Measurements from ENCODE around the gene TTLL3. TPM values are rescaled to one million over a fixed set of nuclear protein-coding genes. Genes with fewer than 3 reads are reported as not detected.
"Not testable (repeated sequence)": the region's sequence is repeated elsewhere in the genome, so short reads cannot be mapped to it uniquely, and the experiment has no call there.

Gene TTLL3
- polyA plus RNA-seq, 3 donors from 2014 or later = 4.2 to 10.1 (median 5.0) TPM

DNA sequence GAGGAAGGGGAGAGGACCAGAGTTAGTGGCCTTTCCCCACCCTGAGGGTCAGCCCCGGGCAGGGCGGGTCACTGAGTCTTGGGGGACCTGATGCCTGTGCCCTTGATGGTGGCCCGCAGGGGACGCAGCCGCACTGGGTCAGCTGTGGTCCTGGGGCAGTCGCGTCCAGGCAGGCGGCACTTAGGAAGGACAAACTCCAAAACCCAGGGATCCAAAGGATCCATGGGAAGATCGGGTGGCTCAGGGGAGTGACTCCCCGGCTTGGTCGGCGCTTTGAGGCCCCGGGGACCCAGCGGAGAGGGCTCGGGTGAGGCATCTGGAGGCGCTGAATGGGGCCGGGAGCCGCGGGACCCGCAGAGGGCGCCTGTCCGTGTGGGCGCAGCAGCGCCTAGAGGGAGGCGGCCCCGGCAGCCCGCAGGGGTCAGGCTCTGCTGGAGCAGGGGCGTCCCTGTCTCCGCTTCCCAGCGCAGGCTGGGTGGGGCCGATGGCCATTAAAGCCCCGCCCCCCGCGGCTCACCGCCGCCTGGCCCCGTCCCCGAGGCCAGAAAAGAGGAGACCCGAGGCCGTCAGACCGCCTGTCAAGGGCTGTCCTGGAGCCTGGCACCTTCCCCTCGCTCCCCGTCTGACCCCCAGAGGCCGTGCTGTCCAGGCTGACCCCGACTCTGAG lies 52.5 kb downstream of the TTLL3 start:
- Mint-ChIP-seq H3K4me3 (peak overlapping the region; percentile 56 to 80 (median 74)), H3K27ac (peak overlapping the region; percentile 89 to 99 (median 96)), H3K27me3 (ENCODE audit: low read depth in 3 of 3) (peaks cover 0 to 4% (median 3%) of the 10 kb centered on the region in 3 donors)

DNA sequence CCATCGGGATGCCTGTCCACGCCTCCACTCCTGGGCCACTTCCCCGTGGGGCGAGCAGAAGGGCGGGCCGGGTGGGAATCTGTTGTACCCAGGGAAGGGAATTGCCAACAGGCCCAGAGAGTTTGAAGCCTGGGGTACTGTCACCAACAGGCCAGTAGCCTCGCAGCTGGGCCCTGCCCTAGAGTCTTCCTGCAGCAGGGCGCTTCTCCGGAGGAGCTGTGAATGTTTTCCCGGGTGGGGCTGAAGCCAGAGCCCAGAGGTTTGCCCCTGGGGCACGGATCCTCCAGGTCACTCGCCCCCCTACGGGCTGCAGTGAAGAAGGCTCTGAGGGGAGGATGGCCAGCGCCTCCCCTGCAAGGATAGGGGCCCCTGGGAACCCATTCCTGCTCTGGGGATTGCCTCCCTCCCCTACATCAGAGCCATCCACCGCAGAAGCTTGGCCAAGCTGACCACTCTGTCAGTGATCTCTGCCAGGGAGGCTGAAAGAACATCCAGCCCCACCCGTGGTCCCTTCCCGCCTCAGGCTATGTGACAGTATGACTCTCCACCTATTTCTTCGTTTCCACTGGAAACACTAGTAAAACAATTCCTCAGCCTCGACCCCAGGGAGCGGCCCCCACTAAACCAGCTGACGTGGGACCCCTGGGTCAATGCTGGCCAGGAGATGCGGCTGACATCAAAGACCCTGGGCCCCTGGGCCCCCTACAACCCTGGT lies 53.2 kb downstream of the TTLL3 start:
- Mint-ChIP-seq H3K9me3 (no peaks in the 10 kb centered on the region), H3K4me3 (no peak overlapping the region), H3K27me3 (ENCODE audit: low read depth in 3 of 3) (peaks cover 0 to 4% (median 0%) of the 10 kb centered on the region in 3 donors), H3K36me3 (no peaks in the 10 kb centered on the region), H3K27ac (peak overlapping the region in 3 of 6 donors; percentile 48 to 62 (median 50)), H3K4me1 (peaks cover 38 to 42% of the 10 kb centered on the region in 2 donors)
- DNase-seq = no peak

More for the DNA sequence above, 52.5 kb downstream of the TTLL3 start:
- DNase-seq = peak; percentile 49 to 59 (median 51)
- Mint-ChIP-seq H3K9me3 (no peaks in the 10 kb centered on the region), H3K4me1 (peaks cover 41 to 46% of the 10 kb centered on the region in 2 donors), H3K36me3 (no peaks in the 10 kb centered on the region)

DNA sequence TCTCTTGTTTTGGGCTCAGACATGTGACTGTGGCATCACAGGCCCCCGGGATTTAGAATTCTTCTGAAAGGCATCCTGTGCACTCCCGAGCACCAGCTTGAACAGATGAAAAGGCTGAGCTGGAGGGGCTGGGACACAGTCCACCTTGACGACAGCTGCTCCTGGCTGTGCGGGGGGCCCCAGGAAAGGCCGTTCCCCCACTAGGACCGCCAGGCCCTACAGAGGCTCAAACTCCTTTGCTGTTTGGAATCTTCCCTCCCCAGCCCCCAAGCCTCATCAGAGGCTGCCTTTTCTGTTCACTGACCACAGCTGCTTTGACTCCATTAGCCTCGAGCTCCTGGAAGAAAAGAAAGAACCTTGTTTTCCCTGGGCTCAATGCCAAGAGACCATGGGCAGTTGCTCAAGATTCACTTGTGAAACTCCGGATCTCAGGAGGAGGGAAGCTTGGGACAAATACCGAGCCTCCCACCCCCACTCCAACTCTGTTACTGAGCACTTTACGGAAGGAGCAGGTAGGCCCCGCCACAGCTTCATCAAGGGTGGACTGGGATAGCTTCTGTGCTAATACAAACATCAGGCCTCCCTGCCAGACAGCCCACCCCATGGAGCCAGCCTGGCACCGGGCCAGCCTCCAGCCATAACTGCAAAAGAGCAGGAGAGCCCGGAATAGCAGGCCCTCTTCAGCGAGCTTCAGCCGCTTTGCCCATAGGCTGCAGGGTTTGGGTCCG lies 54.3 kb downstream of the TTLL3 start:
- H3K36me3 Mint-ChIP-seq = no peaks in the 10 kb centered on the region
- H3K9me3 Mint-ChIP-seq = no peaks in the 10 kb centered on the region
- peaks cover 26 to 30% of the 10 kb centered on the region in 2 donors for H3K4me1 Mint-ChIP-seq
- DNase-seq = no peak
- H3K27ac Mint-ChIP-seq = peak overlapping the region in 1 of 6 donors; percentile 16
- no peak overlapping the region for H3K4me3 Mint-ChIP-seq
- peaks cover 0 to 4% (median 1%) of the 10 kb centered on the region in 3 donors for H3K27me3 Mint-ChIP-seq (ENCODE audit: low read depth in 3 of 3)

DNA sequence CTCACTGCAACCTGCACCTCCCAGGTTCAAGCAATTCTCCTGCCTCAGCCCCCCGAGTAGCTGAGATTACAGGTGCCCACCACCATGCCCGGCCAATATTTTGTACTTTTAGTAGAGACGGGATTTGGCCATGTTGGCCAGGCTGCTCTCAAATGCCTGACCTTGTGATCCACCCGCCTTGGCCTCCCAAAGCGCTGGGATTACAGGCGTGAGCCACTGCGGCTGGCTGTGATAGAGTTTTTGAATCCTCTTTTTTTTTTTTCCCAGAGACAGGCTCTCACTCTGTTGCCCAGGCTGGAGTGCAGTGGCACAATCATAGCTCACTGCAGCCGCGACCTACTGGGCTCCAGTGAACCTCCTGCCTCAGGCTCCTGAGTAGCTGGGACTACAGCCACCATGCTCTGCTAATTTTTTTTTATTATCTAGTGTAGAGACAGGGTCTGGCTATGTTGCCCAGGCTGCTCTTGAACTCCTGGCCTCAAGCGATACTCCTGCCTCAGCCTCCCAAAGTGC lies 55.1 kb downstream of the TTLL3 start:
- H3K27ac Mint-ChIP-seq; H3K36me3 Mint-ChIP-seq; H3K4me3 Mint-ChIP-seq; H3K27me3 Mint-ChIP-seq (ENCODE audit: low read depth in 3 of 3); H3K9me3 Mint-ChIP-seq; DNase-seq: not testable (repeated sequence)
- H3K4me1 Mint-ChIP-seq = peaks cover 22 to 26% of the 10 kb centered on the region in 2 donors

DNA sequence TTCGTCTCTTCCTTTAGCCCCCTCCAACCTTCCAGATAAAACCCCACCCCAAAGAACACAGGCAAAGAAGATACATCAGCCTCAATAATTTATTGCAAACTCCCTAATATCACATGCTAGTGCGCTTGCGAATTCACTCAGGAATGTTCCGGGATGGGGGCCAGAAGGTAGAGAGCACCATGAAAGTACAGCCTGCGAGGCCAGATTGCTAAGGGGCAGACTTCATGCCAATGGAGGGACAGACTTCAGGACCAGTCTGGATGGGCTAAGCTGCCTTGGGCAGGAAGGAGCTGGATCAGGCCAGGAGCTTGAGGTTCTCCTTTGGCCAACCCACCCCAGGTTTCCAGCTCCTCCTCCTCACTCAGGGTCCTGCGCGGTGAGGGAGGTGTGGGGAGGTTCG lies 56.6 kb downstream of the TTLL3 start:
- Mint-ChIP-seq H3K27ac (no peak overlapping the region), H3K4me3 (no peak overlapping the region)
- DNase-seq = no peak

DNA sequence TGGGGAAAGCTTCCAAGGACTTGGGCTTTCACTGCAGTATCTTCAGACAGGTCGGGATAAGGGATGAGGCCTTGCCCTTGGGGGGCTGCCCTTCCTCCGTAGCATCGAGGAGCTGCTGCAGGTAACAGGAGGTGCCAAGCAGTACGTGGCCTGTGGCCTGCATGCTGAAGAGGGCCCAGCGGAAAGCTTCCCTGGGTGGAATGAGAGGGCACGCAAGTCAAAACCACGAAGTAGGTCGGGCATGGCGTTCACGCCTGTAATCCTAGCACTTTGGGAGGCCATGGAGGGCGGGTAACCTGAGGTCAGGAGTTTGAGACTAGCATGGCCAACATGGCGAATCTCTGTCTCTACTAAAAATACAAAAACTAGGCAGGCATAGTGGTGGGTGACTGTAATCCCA lies 57.0 kb downstream of the TTLL3 start:
- Mint-ChIP-seq H3K9me3 (no peaks in the 10 kb centered on the region), H3K27ac (no peak overlapping the region), H3K4me3 (no peak overlapping the region)

More for the DNA sequence above, 56.6 kb downstream of the TTLL3 start:
- no peaks in the 10 kb centered on the region for H3K36me3 Mint-ChIP-seq
- no peaks in the 10 kb centered on the region for H3K9me3 Mint-ChIP-seq
- H3K27me3 Mint-ChIP-seq (ENCODE audit: low read depth in 3 of 3) = peaks cover 0 to 6% (median 3%) of the 10 kb centered on the region in 3 donors
- peaks cover 8 to 11% of the 10 kb centered on the region in 2 donors for H3K4me1 Mint-ChIP-seq

DNA sequence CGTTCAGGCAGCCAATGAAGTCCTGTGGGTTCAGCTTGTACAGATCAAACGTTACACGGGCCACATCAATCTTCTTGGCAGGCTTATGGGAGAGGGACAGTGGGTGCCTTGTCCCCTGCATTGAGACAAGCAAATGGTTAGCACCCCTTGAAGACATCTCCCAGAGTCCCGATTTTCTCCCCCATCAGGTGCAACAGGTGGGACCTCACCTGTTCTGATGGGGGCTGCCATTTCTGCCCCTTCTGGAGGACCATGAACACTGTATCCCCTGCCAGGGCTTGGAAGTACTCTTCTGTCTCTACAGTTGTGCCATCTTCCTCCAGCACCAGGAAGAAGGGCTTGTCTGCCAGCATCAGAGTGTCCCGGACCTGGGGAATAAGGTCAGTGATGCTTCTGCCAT lies 59.9 kb downstream of the TTLL3 start:
- Mint-ChIP-seq H3K36me3 (no peaks in the 10 kb centered on the region), H3K4me3 (no peak overlapping the region), H3K9me3 (no peaks in the 10 kb centered on the region), H3K27me3 (ENCODE audit: low read depth in 3 of 3) (peaks cover 0 to 6% (median 2%) of the 10 kb centered on the region in 3 donors), H3K4me1 (no peaks in the 10 kb centered on the region), H3K27ac (no peak overlapping the region)
- DNase-seq = no peak

More for the DNA sequence above, 57.0 kb downstream of the TTLL3 start:
- no peak for DNase-seq
- Mint-ChIP-seq H3K4me1 (peaks cover 3 to 7% of the 10 kb centered on the region in 2 donors), H3K27me3 (ENCODE audit: low read depth in 3 of 3) (peaks cover 0 to 3% (median 3%) of the 10 kb centered on the region in 3 donors), H3K36me3 (no peaks in the 10 kb centered on the region)

DNA sequence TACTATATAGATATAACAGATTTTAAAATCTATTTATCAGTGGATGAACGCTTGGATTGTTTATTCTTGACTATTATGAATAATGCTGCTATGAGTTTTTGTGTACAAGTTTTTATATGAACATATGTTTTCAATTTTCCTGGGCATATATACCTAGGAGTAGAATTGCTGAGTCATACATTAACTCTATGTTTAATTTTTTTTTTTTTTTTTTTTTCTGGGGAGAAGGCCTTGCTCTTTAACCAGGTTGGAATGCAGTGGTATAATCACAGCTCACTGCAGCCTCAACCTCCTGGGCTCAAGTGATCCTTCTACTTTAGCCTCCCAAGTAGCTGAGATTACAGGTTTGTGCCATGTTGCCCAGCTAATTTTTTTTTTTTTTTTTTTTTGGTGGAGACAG lies 60.9 kb downstream of the TTLL3 start:
- peaks cover 2 to 6% (median 2%) of the 10 kb centered on the region in 3 donors for H3K27me3 Mint-ChIP-seq (ENCODE audit: low read depth in 3 of 3)
- no peaks in the 10 kb centered on the region for H3K4me1 Mint-ChIP-seq
- no peak overlapping the region for H3K4me3 Mint-ChIP-seq
- no peaks in the 10 kb centered on the region for H3K9me3 Mint-ChIP-seq
- no peaks in the 10 kb centered on the region for H3K36me3 Mint-ChIP-seq
- no peak for DNase-seq
- H3K27ac Mint-ChIP-seq = no peak overlapping the region

DNA sequence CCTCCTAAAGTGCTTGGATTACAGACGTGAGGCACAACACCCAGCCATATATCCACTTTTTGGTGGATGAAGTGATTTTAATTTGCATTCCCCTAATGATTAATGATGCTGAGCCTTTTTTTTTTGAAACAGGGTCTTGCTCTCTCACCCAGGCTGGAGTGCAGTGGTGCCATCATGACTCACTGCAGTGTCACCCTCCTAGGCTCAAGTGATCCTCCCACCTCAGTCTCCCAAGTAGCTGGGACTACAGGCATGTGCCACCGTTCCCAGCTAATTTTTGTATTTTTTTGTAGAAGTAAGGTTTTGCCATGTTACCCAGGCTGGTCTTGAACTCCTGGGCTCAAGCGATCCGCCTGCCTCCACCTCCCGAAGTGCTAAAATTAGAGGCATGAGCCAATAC lies 62.0 kb downstream of the TTLL3 start:
- not testable (repeated sequence) for H3K27ac Mint-ChIP-seq; H3K9me3 Mint-ChIP-seq; DNase-seq; H3K4me1 Mint-ChIP-seq; H3K4me3 Mint-ChIP-seq; H3K27me3 Mint-ChIP-seq (ENCODE audit: low read depth in 3 of 3); H3K36me3 Mint-ChIP-seq

DNA sequence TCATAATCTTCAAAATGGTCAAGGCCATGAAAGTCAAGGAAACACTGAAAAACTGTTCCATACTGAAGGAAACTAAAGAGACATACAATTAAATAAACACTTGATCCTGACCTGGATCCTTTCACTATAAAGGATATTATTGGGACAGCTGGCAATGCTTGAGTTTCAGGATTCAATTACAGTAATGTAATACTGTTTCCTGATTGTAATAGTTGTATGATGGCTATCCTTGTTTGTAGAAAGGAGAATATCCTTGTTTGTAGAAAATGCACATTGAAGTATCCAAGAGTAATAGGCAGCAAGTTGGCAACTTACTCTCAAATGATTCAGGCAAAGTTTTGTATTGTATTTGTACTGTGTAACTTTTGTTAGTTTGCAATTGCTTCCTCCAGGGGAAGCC lies 65.4 kb downstream of the TTLL3 start:
- H3K4me1 Mint-ChIP-seq = no peaks in the 10 kb centered on the region
- H3K9me3 Mint-ChIP-seq = no peaks in the 10 kb centered on the region
- H3K4me3 Mint-ChIP-seq = no peak overlapping the region
- peaks cover 2 to 7% (median 2%) of the 10 kb centered on the region in 3 donors for H3K27me3 Mint-ChIP-seq (ENCODE audit: low read depth in 3 of 3)
- H3K36me3 Mint-ChIP-seq = no peaks in the 10 kb centered on the region
- H3K27ac Mint-ChIP-seq = no peak overlapping the region
- no peak for DNase-seq

DNA sequence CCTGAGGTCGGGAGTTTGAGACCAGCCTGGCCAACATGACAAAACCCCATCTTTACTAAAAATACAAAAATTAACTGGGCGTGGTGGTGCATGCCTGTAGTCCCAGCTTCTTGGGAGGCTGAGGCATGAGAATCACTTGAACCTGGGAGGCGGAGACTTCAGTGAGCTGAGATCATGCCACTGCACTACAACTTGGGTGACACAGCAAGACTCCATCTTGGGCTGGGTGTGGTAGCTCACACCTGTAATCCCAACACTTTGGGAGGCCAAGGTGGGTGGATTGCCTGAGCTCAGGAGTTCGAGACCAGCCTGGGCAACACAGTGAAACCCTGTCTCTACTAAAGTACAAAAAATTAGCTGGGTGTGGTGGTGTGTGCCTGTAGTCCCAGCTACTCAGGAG lies 66.2 kb downstream of the TTLL3 start:
- H3K4me1 Mint-ChIP-seq; DNase-seq; H3K4me3 Mint-ChIP-seq; H3K27ac Mint-ChIP-seq; H3K36me3 Mint-ChIP-seq; H3K27me3 Mint-ChIP-seq (ENCODE audit: low read depth in 3 of 3); H3K9me3 Mint-ChIP-seq: not testable (repeated sequence)

DNA sequence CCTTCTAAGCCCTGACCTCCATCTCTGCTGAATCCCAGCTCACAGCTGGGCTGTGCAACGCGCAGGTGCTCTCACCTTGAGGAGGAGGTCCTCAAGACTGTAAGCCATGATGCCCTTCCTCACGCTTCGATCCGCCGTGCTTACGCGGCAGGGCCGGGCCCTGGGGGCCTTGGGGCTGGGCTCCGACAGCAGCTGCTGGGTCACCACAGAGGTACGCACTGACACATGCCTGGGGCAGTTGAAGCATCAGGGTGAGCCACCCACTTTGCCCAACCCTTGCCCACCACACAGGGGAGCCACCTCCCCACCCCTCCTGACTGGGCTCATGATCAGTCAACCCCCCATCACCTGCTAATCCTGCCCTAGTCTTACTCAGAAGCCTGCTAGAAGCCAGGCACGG lies 66.9 kb downstream of the TTLL3 start:
- Mint-ChIP-seq H3K36me3 (no peaks in the 10 kb centered on the region), H3K27ac (no peak overlapping the region), H3K4me1 (no peaks in the 10 kb centered on the region), H3K27me3 (ENCODE audit: low read depth in 3 of 3) (peaks cover 0 to 7% (median 2%) of the 10 kb centered on the region in 3 donors), H3K9me3 (no peaks in the 10 kb centered on the region), H3K4me3 (no peak overlapping the region)
- no peak for DNase-seq

DNA sequence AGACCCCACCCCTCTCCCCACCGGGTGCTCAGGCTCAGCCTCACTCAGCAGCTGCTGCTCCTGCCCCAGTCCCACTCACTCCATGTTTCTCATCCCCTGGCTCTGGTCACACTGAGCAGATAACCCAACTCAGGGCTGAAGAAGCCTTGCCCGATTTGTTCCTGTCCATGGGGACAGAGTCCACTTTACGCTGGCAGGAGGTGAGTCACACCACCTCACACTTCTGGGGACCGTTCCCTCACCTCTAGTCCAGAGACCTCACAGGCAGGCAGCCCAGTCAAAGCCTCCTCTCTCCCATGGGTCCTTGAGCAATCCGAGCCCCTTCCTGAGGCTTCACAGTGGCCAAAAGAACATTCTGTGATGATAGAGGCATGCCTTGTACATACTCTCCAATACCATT lies 68.6 kb downstream of the TTLL3 start:
- Mint-ChIP-seq H3K4me3 (no peak overlapping the region), H3K27me3 (ENCODE audit: low read depth in 3 of 3) (peaks cover 0 to 4% (median 2%) of the 10 kb centered on the region in 3 donors), H3K36me3 (no peaks in the 10 kb centered on the region), H3K27ac (no peak overlapping the region), H3K9me3 (no peaks in the 10 kb centered on the region), H3K4me1 (peaks cover 0 to 3% of the 10 kb centered on the region in 2 donors)
- DNase-seq = no peak

All from immature natural killer cell (primary cell).